NCI-H2227 (cell line): ENCODE results near the gene TMEM30B.
A peak's percentile ranks its signal among the peaks of the same experiment; 100 is the strongest.

Source experiments
- DNase-seq: peaks from one replicate; lab custom pipeline; 2025; ENCODE audit not compliant: unreplicated experiment; lab: John Stamatoyannopoulos, UW

The TMEM30B gene

DNA sequence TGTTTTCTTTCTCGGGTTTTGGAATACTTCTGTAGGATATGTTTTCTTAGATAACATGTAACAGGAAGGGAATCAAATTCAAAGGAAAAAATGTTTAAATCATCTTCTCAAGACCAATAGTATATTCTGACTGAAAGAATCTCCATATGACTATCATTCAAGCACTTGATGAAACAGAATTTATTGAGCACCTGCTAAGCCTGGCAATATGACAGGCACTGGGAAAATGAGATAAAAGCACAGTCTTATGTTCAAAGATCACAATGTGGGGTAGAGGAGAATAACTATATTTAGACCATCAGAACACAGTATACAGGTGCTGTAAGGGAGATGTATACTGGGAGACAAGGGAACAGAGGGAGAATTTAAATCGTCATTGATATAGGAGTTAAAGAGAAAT, 19.1 kb upstream of the TMEM30B start:
- no peak for DNase-seq

DNA sequence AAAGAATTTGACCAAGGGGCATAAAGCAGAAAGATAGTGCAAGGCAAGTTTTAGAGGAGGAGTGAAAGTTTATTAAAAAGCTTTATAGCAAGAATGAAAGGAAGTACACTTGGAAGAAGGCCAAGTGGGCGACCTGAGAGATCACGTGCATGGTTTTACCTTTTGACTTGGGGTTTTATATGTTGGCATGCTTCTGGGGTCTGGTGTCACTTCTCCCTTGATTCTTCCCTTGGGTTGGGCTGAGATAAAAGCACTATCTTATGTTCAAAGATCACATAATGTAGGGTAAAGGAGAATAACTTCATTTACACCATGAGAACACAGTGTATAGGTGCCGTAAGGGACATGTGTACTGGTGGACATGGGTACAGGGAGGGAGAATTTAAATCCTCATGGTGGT, 17.7 kb upstream of the TMEM30B start:
- DNase-seq, result no peak

DNA sequence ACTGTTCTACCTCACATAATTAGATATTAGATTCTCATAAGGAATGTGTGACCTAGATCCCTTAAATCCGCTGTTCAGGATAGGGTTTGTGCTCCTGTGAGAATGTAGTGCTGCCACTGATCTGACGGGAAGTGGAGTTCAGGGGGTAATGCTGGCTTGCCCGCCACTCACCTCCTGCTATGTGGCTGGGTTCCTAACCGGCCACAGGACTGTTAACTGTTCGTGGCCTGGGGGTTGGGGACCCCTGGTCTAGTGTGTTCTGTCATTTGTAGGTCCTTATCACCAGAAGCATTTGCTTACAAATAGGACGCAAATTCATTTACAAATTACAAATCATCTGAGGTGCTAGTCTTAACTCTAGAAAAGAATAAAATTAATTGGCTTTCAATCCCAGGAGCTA, 16.4 kb upstream of the TMEM30B start:
- DNase-seq, result no peak

DNA sequence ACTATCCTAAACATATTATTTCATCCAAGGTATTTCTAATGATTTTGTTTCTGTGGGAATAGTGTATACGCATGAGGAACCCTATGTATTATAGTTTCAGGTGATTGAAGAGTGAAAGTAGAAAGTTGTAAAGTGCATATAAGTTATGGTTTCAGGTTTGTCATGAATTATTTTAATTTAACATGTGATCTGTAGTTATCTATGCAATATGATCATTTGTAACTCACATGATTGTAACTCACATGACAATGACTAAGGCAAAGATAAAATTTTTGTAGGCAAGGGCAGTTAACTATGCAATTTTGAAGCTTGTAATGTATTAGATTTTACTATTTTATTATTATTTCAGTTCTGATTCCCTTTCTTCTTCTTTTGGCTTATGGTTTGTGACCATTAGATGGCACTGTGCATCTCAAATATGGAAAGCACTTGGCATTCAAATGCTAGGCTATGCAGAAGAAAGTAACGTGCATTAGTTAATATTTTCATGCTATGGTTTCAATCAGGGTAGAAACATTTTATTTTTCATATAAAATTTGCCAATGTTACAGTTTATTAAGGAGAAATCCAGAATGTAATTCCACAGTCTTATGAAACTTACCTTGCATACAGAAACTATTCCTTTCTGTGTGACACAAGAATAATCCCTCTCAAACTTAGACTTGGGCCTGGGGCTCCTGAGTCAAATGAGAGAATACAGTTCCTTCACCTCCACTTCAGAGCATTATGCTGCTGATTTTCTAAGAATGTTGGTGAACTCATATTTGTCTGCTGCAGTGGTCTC, 15.8 kb upstream of the TMEM30B start:
- peak; percentile 17 for DNase-seq

DNA sequence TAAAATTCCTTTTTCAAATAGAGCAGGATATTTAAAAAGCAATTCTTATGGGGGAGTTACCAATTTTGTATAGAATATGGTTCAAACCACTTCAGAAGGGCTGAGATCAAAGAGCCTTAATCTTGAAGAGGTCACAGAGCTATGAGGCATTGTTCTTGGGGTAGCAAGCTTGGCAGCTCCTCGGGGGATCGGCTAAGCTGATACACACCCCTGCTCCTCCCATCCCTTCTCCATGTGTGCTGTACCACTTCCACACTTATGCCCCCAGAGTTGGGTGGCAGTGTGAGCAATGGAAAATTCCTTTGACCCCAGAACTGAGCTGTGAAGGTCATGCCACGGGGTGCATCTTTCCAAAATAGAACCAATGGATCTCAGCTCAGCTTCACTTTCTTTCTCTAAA, 15.0 kb upstream of the TMEM30B start:
- DNase-seq, result no peak

DNA sequence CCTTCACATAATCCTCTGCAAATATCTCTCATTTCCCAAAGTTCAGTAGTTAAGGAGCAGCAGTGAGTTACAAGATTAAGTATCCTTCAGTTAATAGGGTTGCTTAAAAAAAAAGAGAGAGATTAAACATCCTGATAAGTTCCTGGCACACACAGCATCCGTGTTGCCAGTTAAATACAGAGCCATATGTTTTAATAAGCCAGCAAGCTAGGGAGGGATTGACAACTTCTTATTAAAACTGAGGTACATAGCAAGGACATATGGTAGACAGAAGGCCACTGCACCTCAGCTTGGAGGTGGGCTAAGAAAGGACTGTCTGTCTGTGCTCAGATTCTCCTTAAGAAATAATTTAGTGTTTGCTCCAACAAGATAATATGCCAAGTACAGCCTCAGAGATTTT, 9.6 kb upstream of the TMEM30B start:
- DNase-seq, result no peak

DNA sequence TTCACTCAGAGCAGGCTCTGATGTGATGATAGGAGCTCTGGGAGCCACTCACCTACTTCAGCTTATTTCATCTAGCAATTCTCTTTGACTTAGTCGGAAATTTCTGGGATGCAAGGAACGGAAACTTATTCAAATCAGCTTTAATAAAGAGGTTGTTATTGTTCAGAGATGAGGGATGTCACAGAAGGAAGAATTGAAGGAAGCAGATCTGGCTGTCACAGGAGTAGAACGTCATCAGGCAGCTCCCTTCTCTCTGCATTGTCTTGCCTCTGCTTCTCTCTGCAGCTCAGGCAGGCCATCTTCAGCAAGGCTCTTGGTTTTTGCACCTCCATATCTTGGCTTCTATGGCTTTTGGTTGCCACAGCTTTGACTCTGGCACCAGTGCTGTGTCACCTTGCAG, 7.6 kb upstream of the TMEM30B start:
- DNase-seq, result no peak

DNA sequence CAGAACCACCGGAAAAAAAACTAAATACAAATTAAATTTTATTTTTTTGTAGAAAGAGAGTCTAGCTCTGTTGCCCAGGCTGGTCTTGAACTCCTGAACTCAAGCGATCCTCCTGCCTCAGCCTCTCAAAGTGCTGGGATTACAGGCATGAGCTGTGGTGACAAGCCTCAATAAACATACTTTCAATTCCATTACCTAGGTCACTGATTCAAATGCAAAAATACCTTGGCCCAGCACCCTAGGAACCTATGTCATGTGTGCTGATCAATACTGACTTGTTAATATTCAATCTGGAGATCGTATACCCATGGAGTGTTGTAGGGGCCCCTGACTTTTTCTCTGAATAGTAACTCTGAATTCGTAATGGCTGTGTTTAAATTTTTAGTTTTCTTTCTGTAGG, 7.1 kb upstream of the TMEM30B start:
- no peak for DNase-seq

DNA sequence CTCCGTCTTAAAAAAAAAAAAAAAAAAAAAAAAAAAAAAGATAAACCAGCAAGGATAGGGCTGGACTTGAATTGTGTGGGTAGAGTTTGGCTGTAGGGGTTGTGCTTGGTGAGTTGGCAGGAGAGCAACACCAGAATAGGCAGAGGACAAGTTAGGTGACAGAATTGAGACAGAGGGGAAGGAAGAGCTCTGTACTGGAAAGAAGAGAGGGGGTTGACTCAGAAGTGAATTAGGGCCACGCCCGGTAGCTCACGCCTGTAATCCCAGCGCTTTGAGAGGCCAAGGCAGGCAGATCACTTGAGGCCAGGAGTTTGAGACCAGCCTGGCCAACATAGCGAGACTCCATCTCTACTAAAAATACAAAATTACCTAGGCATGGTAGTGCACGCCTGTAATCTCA, 6.1 kb upstream of the TMEM30B start:
- DNase-seq, result no peak

DNA sequence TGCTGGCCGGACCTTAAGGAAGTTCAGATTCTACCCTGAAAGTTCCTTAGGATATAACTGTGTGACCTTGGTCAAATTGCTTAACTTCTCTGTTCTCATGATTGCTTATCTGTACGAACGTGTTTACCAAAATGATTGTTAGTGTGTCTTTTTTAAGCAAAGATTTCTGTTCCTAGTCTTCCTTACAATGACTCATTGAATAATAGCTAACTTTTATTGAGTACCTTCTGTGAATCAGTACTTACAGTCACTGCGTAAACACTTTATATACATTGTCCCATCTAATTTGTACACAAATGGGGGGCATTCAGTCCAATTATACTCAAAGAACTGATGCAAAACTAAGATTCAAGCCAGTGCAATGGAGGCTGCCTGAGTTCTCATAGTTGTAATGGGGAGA, 4.2 kb upstream of the TMEM30B start:
- DNase-seq, result no peak

DNA sequence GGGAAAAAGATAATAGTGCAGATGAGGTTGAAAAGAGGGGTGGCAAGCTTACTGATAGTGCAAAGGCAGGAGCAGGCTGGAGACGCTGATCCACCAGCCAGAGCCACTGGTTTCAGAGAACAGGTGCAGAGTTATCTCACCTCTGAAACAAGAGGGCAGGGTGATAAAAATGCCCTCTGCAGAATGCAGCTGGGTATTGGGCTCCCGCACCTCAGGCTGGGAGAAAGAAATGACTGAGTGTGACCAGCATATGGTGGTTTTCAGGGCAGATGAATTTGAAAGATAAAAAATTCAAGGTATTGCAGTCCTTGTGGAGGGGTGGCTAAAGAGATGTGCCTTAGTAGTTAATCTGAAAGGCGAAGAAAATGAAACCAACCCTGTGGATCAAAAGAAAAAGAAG, 2.9 kb upstream of the TMEM30B start:
- no peak for DNase-seq

DNA sequence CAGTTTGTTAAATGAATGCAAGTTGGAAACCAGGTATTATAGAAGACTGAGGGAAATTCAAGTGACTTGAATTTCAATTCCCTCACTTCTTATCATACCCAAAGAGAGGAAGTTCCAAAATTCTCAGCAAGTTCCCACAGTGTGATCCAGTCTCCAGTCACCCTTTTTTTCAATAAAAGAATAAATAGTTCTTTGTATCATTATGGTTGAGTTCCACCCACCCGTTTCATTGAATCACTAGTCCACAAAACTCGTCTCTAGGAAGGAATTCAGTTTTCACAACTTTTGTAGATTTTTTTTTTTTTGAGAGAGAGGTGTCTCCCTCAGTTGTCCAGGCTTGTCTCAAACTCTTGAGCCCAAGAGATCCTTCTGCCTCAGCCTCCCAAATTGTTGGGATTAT, 1.6 kb upstream of the TMEM30B start:
- no peak for DNase-seq

DNA sequence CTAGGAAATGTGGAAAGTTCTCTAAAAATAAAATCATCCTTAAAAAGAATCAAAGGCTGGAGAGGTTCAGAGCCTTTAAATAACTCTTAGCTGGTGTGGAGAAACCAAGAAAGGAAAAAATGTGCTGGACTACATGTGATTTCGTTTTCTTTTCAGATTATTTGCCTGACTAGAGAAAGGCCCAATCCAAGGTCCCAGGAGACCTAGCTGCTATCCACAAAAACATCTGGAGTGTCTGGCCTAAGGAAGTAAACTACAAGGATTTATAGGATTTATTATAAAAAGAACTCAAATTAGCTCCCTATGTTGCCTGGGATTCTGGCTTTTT, 774 bp upstream of the TMEM30B start:
- DNase-seq, result no peak

DNA sequence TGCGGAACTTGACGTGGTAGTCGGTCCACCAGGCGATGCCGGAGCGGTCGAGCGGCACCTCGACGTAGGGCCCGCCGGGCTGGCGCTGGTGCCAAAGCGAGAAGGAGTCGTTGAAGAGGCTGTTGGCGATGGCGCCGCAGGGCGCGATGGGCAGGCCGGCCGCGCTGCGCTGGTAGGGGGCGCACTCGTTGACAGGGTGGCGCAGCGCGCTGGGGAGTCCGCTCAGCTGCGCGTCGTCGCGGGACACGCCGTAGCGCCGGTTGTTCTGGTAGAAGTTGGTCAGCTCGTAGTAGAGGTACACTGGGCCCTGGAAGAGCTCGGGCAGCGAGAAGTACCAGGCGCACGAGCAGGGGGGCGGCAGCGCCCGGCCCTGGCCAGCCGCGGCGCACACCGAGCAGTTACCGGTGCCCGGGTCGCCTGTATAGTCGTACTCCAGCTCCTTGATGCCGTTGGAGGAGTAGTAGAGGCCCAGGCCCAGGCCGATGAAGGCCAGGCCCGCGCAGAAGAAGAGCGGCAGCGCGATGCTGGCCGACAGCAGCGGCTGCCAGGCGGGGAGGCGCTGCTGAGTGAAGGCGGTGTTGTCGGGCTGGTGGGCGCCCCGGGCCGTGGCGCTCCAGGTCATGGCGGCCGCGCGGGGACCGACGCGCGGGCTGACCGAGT, 482 bp downstream of the TMEM30B start:
- DNase-seq, result peak; percentile 28

DNA sequence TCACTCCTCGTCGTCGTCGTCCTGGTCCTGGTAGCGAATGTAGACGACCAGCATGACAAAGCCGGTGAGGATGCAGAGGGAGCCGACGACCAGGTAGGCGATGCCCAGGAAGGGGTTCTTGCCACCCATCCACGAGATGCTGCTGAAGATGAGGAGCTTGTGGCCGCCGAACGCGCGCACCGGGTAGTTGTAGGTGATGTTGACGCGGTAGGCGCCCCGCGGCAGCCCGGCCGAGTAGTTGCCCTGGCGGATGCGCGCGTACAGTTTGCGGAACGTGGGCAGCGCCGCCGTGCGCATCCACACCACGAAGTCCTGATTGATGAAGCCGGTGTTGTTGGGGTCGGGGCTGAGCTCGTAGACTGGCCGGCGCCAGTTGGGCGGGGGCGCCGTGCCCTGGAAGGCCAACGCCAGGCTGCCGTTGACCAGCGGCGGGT, 1.0 kb downstream of the TMEM30B start:
- DNase-seq, result no peak

DNA sequence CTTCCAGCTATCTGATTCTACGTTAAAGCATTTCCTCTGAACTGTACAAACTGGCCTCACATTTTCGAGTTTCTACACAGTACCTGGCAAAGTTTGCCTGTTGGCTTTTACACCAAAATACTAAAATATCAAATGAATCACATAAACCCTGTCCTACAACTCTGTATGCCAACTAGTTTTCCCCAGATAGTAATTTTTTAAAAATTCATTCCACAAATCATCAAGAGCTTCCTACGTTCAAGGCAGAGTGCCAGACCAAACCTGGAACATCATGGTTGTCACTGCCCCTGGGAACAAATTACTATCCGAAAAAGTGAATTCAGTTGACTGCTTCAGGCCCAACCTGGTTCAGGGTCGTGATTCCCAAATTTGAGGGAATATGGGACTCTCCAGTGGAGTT, 2.1 kb downstream of the TMEM30B start:
- DNase-seq, result no peak

DNA sequence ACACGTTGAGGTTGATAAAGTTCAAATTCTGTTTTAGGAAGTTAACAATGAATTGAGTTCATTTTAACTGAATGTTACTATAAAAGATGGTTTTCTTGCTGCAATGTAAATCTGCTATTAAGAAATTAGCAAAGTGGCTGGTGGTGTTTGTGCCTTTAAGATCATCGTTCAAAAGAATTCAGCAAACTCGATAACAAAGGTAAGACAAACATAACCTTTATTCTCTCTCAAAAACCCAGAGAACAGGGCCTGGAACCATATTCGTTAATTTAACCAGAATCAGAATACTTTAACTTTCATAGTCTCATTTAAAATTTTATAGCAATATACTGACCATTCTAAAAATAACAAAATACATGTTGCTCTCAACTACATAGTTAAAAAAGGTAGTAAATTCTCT, 3.4 kb downstream of the TMEM30B start:
- no peak for DNase-seq

DNA sequence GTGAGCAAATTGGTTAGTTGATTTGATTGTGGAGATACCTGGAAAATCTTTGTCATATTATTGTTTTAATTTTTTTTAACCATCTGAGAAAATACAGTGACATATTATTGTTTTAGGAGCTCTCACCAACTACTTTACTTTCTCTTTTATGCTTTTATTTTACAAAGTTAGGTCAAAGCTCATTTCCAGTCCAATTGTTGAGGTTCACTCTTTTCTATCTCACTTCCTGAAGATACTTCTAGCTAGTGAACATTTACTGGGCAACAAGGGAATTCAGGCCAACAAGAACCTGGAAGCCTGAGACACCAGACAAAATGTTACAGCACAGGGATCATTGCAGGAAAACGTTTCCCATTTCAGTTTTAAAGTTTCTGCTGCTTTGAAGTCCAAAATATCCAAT, 3.9 kb downstream of the TMEM30B start:
- DNase-seq, result no peak

DNA sequence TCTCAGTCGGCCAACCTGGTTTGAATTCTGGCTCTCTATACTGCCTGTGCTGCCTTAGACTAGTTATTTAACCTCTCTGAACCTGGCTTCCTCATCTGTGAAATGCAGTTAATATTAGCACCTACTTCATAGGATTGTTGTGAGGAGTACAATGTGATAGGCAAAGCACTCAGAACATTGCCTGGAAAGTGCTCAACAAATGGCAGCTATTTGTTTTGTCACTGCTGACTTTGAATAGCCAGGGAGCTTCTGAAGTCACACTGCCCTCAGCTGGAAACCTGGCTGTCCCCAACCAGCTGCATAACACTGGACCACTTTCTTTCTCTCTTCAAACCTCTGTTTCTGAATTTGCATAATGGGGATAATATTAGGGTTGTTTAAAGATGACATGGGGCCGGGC, 9.6 kb downstream of the TMEM30B start:
- DNase-seq, result no peak

DNA sequence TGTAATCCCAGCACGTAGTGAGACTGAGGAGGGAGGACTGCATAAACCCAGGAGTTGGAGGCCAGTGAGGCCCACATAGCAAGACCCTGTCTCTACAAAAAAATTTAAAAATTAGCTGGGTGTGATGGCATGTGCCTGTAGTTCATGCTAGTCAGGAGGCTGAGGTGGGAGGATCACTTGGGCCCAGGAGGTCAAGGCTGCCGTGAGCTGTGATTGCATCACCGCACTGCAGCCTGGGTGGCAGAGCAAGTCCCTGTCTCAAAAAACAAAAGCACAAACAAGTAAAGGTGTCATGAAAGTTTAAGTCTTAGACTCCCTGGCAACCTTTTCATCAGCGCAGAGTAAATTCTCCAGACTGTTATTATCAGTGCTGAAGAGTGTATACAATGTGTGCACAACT, 10.4 kb downstream of the TMEM30B start:
- no peak for DNase-seq

DNA sequence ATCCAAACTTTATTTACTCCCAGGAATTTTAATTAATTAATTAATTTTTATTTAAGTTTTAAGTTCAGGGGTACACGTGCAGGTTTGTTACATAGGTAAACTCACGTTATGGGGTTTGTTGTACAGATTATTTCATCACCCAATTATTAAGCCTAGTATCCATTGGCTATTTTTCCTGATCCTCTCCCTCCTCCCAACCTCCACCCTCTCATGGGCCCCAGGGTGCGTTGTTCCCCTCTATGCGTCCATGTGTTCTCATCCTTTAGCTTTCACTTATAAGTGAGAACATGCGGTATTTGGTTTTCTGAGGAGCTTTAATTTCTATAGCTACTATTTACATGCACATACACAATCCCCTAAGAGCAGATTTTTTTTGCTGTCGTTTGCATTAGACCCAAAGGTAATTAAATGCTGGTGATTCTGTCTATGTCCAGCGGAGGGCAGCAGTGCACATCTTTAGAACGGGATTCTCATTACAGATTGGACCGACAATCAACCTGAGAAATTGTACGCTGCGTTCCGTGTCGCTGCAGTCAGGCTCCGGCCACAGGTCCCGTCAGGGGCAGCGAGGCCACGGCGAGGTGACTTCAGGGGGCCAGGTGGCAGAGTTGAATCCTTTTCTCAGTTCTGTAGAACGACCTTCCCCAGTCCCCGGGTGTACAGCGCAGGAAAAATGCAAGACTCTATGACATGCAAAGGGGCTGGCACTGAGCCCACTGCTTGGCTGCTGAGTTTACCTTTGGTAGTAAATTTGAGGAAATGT, 11.6 kb downstream of the TMEM30B start:
- peak; percentile 80 for DNase-seq

DNA sequence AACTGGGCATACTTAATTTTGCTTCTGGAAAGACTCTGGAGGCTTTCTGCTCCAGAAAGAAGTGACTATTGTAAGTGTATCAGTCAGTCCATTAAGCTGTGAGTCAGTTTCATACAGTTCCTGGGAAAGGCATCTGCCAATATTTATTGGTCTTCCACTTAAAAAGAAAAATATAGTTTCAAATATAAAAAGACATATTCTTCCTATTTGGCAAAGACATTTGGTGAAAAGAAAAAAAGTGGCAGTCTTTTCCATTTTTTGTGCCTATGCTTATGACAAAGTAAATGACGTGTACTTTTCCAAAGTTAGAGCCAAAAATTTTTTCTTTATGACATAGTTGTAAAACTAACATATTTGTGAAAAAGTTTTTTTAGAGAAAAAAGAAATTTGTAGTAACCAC, 12.3 kb downstream of the TMEM30B start:
- DNase-seq, result no peak
